ENCODE data around the gene ANKRD44. TPM values are rescaled to one million over a fixed set of nuclear protein-coding genes. Genes with fewer than 3 reads are reported as not detected.

The ANKRD44 gene
- total RNA-seq, 1 donor from 2014 or later: 4.0 TPM

- H3K27ac Mint-ChIP-seq: no peak overlapping the region
These were observed 102.6 kb downstream of the ANKRD44 start for GRCh38 chr2:197208024-197208423.

GRCh38 chr2:197207598-197207997 lies 103.0 kb downstream of the ANKRD44 start:
- H3K4me3 Mint-ChIP-seq (ENCODE audit: low read depth): no peak overlapping the region
- no peak for TF ChIP-seq CTCF (IDR thresholded peaks at IDR 0.05; ENCODE audit: unreplicated experiment)
- H3K27ac Mint-ChIP-seq: peak overlapping the region; percentile 9
- no peaks in the 10 kb centered on the region for H3K36me3 Mint-ChIP-seq (ENCODE audit: insufficient read depth)
- peaks cover 13% of the 10 kb centered on the region for H3K4me1 Mint-ChIP-seq (ENCODE audit: low read depth)
- H3K27me3 Mint-ChIP-seq: no peaks in the 10 kb centered on the region
- no peaks in the 10 kb centered on the region for H3K9me3 Mint-ChIP-seq (ENCODE audit: low read depth)
- no peak for DNase-seq (ENCODE audit: low spot score, unreplicated experiment)

More at GRCh38 chr2:197208024-197208423, 102.6 kb downstream of the ANKRD44 start:
- no peak for DNase-seq (ENCODE audit: low spot score, unreplicated experiment)
- no peak for TF ChIP-seq CTCF (IDR thresholded peaks at IDR 0.05; ENCODE audit: unreplicated experiment)
- no peaks in the 10 kb centered on the region for H3K9me3 Mint-ChIP-seq (ENCODE audit: low read depth)
- no peaks in the 10 kb centered on the region for H3K36me3 Mint-ChIP-seq (ENCODE audit: insufficient read depth)
- peaks cover 13% of the 10 kb centered on the region for H3K4me1 Mint-ChIP-seq (ENCODE audit: low read depth)
- no peak overlapping the region for H3K4me3 Mint-ChIP-seq (ENCODE audit: low read depth)
- no peaks in the 10 kb centered on the region for H3K27me3 Mint-ChIP-seq

GRCh38 chr2:197207106-197207505 lies 103.5 kb downstream of the ANKRD44 start:
- DNase-seq (ENCODE audit: low spot score, unreplicated experiment): no peak
- H3K9me3 Mint-ChIP-seq (ENCODE audit: low read depth): no peaks in the 10 kb centered on the region
- H3K36me3 Mint-ChIP-seq (ENCODE audit: insufficient read depth): no peaks in the 10 kb centered on the region
- no peak overlapping the region for H3K27ac Mint-ChIP-seq
- H3K27me3 Mint-ChIP-seq: no peaks in the 10 kb centered on the region
- H3K4me3 Mint-ChIP-seq (ENCODE audit: low read depth): no peak overlapping the region
- H3K4me1 Mint-ChIP-seq (ENCODE audit: low read depth): peaks cover 13% of the 10 kb centered on the region
- TF ChIP-seq CTCF (IDR thresholded peaks at IDR 0.05; ENCODE audit: unreplicated experiment): no peak

GRCh38 chr2:197205585-197206215 lies 104.9 kb downstream of the ANKRD44 start:
- Mint-ChIP-seq H3K36me3 (ENCODE audit: insufficient read depth) (no peaks in the 10 kb centered on the region), H3K27ac (no peak overlapping the region), H3K4me1 (ENCODE audit: low read depth) (peaks cover 13% of the 10 kb centered on the region), H3K9me3 (ENCODE audit: low read depth) (no peaks in the 10 kb centered on the region), H3K27me3 (no peaks in the 10 kb centered on the region), H3K4me3 (ENCODE audit: low read depth) (no peak overlapping the region)
- TF ChIP-seq CTCF (IDR thresholded peaks at IDR 0.05; ENCODE audit: unreplicated experiment): no peak
- no peak for DNase-seq (ENCODE audit: low spot score, unreplicated experiment)

GRCh38 chr2:197204519-197205250 lies 105.9 kb downstream of the ANKRD44 start:
- Mint-ChIP-seq H3K4me1 (ENCODE audit: low read depth) (peaks cover 6% of the 10 kb centered on the region), H3K9me3 (ENCODE audit: low read depth) (no peaks in the 10 kb centered on the region), H3K4me3 (ENCODE audit: low read depth) (no peak overlapping the region), H3K27ac (no peak overlapping the region), H3K36me3 (ENCODE audit: insufficient read depth) (no peaks in the 10 kb centered on the region), H3K27me3 (no peaks in the 10 kb centered on the region)
- TF ChIP-seq CTCF (IDR thresholded peaks at IDR 0.05; ENCODE audit: unreplicated experiment): no peak
- no peak for DNase-seq (ENCODE audit: low spot score, unreplicated experiment)
